HG03460 (cell line): ENCODE results near the gene TMEM18.

ENCODE experiments used
- ATAC-seq: cut with Tn5 transposase; IDR thresholded peaks from one replicate; pipeline ENCODE4 v1.9.1; 2021; ENCODE audit not compliant: unreplicated experiment

The TMEM18 gene

GRCh38 chr2:636641-637405 lies 40.4 kb downstream of the TMEM18 start:
- no peak for ATAC-seq

GRCh38 chr2:635687-636621 lies 41.3 kb downstream of the TMEM18 start:
- no peak for ATAC-seq

GRCh38 chr2:634636-635388 lies 42.4 kb downstream of the TMEM18 start:
- no peak for ATAC-seq

GRCh38 chr2:634041-634440 lies 43.2 kb downstream of the TMEM18 start:
- ATAC-seq = no peak

GRCh38 chr2:633371-633770 lies 43.8 kb downstream of the TMEM18 start:
- ATAC-seq = no peak

GRCh38 chr2:632471-632870 lies 44.7 kb downstream of the TMEM18 start:
- no peak for ATAC-seq

GRCh38 chr2:631741-632140 lies 45.5 kb downstream of the TMEM18 start:
- ATAC-seq = no peak

- ATAC-seq = no peak
These were observed 46.5 kb downstream of the TMEM18 start for GRCh38 chr2:630451-631320.

GRCh38 chr2:629961-630360 lies 47.2 kb downstream of the TMEM18 start:
- ATAC-seq = no peak

- no peak for ATAC-seq
These were observed 48.6 kb downstream of the TMEM18 start for GRCh38 chr2:628651-629050.

- ATAC-seq = no peak
These were observed 49.2 kb downstream of the TMEM18 start for GRCh38 chr2:627926-628560.

GRCh38 chr2:627340-627709 lies 49.9 kb downstream of the TMEM18 start:
- no peak for ATAC-seq

- ATAC-seq = no peak
These were observed 50.5 kb downstream of the TMEM18 start for GRCh38 chr2:626491-627339.

GRCh38 chr2:625415-626333 lies 51.5 kb downstream of the TMEM18 start:
- ATAC-seq = no peak

GRCh38 chr2:624551-625347 lies 52.5 kb downstream of the TMEM18 start:
- ATAC-seq = no peak

- no peak for ATAC-seq
These were observed 53.1 kb downstream of the TMEM18 start for GRCh38 chr2:624096-624495.
